Measurements from ENCODE around the gene MPP4.

MPP4 gene, protein sequence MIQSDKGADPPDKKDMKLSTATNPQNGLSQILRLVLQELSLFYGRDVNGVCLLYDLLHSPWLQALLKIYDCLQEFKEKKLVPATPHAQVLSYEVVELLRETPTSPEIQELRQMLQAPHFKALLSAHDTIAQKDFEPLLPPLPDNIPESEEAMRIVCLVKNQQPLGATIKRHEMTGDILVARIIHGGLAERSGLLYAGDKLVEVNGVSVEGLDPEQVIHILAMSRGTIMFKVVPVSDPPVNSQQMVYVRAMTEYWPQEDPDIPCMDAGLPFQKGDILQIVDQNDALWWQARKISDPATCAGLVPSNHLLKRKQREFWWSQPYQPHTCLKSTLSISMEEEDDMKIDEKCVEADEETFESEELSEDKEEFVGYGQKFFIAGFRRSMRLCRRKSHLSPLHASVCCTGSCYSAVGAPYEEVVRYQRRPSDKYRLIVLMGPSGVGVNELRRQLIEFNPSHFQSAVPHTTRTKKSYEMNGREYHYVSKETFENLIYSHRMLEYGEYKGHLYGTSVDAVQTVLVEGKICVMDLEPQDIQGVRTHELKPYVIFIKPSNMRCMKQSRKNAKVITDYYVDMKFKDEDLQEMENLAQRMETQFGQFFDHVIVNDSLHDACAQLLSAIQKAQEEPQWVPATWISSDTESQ

DNA sequence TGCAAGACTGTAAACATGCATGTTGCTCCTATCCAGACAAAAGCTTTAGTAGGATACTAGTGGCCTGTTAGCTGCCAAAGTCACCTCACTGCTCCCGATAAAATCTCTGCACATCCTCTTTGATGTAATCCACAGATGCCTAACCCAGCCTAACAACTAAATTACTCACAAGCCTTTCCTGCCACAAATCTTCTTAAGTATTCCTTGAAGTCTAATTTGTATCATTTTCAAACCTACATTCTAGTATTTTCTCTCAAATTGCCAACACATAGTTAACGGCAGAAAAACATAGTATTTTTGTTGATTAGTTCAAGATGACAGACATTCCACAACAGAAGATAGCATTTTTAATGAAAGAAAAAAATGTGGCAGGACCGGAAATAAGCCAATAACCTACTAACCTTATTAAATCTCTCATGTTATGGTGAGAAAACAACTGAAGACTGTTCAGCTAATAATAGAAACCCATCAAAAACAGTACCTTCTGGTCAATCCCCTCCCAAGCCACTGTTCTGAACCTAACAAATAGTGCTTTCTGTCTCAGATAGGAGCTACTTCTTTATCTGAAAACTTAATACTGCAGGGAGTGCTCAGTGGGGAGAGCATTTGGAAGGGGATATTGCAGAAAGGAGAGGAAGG is at the start of gene MPP4:
Gene MPP4 (minus strand): TSS at position 57 of the 639 bp plus-strand sequence. CDS start 4,690 bp downstream, outside the sequence.
- H3K4me3 ChIP-seq (ENCODE audit: low read depth, low read length), result no peak within 1 kb of the TSS
- TF ChIP-seq, protein P1, sequence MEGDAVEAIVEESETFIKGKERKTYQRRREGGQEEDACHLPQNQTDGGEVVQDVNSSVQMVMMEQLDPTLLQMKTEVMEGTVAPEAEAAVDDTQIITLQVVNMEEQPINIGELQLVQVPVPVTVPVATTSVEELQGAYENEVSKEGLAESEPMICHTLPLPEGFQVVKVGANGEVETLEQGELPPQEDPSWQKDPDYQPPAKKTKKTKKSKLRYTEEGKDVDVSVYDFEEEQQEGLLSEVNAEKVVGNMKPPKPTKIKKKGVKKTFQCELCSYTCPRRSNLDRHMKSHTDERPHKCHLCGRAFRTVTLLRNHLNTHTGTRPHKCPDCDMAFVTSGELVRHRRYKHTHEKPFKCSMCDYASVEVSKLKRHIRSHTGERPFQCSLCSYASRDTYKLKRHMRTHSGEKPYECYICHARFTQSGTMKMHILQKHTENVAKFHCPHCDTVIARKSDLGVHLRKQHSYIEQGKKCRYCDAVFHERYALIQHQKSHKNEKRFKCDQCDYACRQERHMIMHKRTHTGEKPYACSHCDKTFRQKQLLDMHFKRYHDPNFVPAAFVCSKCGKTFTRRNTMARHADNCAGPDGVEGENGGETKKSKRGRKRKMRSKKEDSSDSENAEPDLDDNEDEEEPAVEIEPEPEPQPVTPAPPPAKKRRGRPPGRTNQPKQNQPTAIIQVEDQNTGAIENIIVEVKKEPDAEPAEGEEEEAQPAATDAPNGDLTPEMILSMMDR (IDR thresholded peaks at IDR 0.05; ENCODE audit: borderline replicate concordance, insufficient read depth, low read depth, low read length), result no peak

DNA sequence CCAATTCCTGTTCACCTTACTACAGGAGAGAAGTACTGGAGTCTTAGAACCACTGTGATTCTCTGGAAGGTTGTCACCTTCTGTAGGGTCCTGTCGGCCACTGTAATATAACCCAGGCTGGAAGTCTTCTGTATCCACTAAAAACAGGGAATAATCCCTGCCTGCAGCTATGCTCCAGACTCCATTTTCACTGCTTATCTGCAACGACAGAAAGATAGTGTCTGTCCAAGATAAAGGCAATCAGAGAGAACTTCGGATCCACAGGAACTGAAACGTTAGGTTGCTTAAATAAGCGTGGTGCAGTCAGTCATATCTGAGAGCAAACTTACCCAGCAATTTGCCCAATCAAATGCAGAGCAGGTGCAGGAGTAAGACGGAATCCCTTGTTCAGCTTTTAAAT is 48.1 kb upstream of the MPP4 start:
- TF ChIP-seq, protein P1 (IDR thresholded peaks at IDR 0.05; ENCODE audit: borderline replicate concordance, insufficient read depth, low read depth, low read length), result no peak

DNA sequence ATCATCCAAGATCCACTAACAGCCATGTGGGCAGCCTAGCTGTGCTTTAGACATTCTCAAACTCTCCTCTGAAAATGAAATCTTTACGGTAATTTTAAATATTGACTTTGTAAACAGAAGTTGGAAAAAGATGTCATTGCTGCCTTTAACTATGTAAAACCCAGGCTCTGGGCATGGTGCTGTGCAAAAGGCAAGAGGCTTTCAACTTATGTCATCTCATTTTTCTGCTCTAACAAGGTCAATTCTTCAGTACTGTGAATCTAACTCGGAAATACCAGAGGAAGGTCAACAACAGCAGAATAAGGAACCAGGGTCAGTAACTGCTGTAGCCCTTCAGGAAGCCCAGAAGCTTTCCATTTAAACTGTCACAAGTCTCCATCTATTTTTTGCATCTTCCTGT is 37.0 kb upstream of the MPP4 start:
- TF ChIP-seq, protein P1 (IDR thresholded peaks at IDR 0.05; ENCODE audit: borderline replicate concordance, insufficient read depth, low read depth, low read length), result no peak

More for the DNA sequence above, 48.1 kb upstream of the MPP4 start:
- H3K4me3 ChIP-seq (ENCODE audit: low read depth, low read length), result no peak overlapping the region

DNA sequence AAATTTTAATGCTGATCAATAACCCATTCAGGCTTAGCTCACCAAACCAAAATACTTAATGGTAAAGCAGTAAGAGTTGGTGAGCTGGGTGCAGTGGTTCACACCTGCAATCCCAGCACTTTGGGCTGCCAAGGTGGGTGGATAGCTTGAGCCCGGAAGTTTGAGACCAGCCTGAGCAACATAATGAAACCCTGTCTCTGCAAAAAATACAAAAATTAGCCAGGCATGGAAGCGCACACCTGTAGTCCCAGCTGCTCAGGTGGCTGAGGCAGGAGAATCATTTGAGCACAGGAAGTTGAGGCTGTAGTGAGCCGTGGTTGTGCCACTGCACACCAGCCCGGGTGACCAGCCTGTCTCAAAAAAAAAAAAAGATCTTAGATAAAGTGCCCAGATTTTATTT is 35.7 kb upstream of the MPP4 start:
- H3K4me3 ChIP-seq (ENCODE audit: low read depth, low read length), result no peak overlapping the region
- TF ChIP-seq, protein P1 (IDR thresholded peaks at IDR 0.05; ENCODE audit: borderline replicate concordance, insufficient read depth, low read depth, low read length), result no peak

More for the DNA sequence above, 37.0 kb upstream of the MPP4 start:
- no peak overlapping the region for H3K4me3 ChIP-seq (ENCODE audit: low read depth, low read length)

DNA sequence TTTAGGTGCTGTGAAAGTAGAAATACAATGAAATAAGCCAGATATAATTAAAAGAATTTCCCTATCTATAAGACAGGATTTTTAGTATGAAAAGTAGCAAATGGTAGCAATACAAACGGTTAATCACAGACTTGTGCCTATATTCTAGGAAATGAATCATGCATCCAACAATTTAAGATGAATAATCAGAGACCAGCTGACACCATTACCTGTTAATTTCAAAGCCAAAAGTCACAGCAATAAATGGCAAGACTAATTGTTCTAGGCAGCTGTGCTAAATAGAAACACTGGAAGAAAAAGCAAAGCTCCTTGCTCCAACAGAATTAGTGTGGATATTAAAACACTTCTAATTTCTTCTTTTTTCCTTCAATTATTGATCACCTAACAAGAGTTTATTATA is 35.1 kb upstream of the MPP4 start:
- TF ChIP-seq, protein P1 (IDR thresholded peaks at IDR 0.05; ENCODE audit: borderline replicate concordance, insufficient read depth, low read depth, low read length), result no peak

DNA sequence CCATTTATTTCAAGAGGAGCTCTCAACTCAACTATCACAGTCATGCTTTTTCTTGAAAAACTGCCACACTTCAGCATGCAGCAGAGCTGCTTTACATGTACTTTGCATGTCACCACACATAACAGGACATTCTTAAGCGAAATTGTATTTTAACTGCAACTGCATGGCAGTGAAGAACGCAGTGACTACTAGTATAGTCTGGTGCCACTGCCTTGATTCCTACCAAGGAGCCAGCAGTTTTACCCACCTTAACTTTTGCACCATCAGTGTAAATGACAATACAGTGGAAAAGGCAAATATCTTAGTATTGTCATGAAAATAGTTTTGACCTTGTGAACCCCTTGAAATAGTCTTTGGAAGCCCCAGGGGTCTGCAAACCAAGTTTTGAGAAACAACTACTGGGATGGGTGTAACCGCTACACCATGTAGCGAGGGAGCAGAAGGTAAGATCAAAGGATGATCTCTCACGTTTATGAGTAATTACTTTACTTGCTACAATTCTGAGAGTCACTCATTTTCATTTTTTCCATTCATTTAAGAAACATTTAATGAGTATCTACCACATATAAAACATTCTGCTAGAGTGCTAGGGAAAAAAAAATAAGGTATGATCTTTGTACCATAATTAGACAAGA is 32.3 kb upstream of the MPP4 start:
- no peak overlapping the region for H3K4me3 ChIP-seq (ENCODE audit: low read depth, low read length)
- TF ChIP-seq, protein P1 (IDR thresholded peaks at IDR 0.05; ENCODE audit: borderline replicate concordance, insufficient read depth, low read depth, low read length), result no peak

More for the DNA sequence above, 35.1 kb upstream of the MPP4 start:
- H3K4me3 ChIP-seq (ENCODE audit: low read depth, low read length), result no peak overlapping the region
